Activated CD4-positive, CD25-positive, alpha-beta regulatory T cell (primary cell): Measurements from ENCODE around the gene TPMT.

Experiments used
- DNase-seq, 4 experiments: peaks; one replicate each; lab custom pipeline; 2025; lab: John Stamatoyannopoulos, UW

The TPMT gene

GRCh38 chr6:18115356-18115755, 39.5 kb downstream of the TPMT start:
- no peak for DNase-seq

GRCh38 chr6:18110162-18110561, 44.7 kb downstream of the TPMT start:
- no peak for DNase-seq

- no peak for DNase-seq
These were observed 47.8 kb downstream of the TPMT start for GRCh38 chr6:18107061-18107460.

- no peak for DNase-seq
These were observed 51.9 kb downstream of the TPMT start for GRCh38 chr6:18102783-18103509.

- no peak for DNase-seq
These were observed 53.0 kb downstream of the TPMT start for GRCh38 chr6:18101873-18102272.

GRCh38 chr6:18101271-18101670, 53.6 kb downstream of the TPMT start:
- DNase-seq, result no peak

- DNase-seq, result no peak
These were observed 54.6 kb downstream of the TPMT start for GRCh38 chr6:18100296-18100695.

- DNase-seq, result no peak
These were observed 55.4 kb downstream of the TPMT start for GRCh38 chr6:18099511-18099910.

- no peak for DNase-seq
These were observed 58.5 kb downstream of the TPMT start for GRCh38 chr6:18096423-18096822.

- no peak for DNase-seq
These were observed 63.5 kb downstream of the TPMT start for GRCh38 chr6:18091382-18091781.

GRCh38 chr6:18090349-18090786, 64.5 kb downstream of the TPMT start:
- no peak for DNase-seq

- DNase-seq, result no peak
These were observed 66.2 kb downstream of the TPMT start for GRCh38 chr6:18088419-18089296.

- no peak for DNase-seq
These were observed 67.3 kb downstream of the TPMT start for GRCh38 chr6:18087396-18088165.

GRCh38 chr6:18081025-18081668, 73.7 kb downstream of the TPMT start:
- DNase-seq, result no peak

GRCh38 chr6:18080544-18080943, 74.3 kb downstream of the TPMT start:
- DNase-seq, result no peak

- DNase-seq, result no peak
These were observed 76.0 kb downstream of the TPMT start for GRCh38 chr6:18078866-18079265.
